ENCODE measurements around the gene USP34.
"Not testable (repeated sequence)": the region's sequence is repeated elsewhere in the genome, so short reads cannot be mapped to it uniquely, and the experiment has no call there.

The USP34 gene

GRCh38 chr2:61463769-61464475 is 7.0 kb downstream of the USP34 start:
- FAIRE-seq: peak; percentile 97

GRCh38 chr2:61461404-61461803 is 9.5 kb downstream of the USP34 start:
- FAIRE-seq: no peak

- no peak for FAIRE-seq
Measured at GRCh38 chr2:61460163-61460562, 10.7 kb downstream of the USP34 start.

- no peak for FAIRE-seq
Measured at GRCh38 chr2:61456746-61457420, 14.0 kb downstream of the USP34 start.

- no peak for FAIRE-seq
Measured at GRCh38 chr2:61456070-61456745, 14.7 kb downstream of the USP34 start.

- FAIRE-seq: not testable (repeated sequence)
Measured at GRCh38 chr2:61454972-61455371, 15.9 kb downstream of the USP34 start.

GRCh38 chr2:61454383-61454782 is 16.5 kb downstream of the USP34 start:
- no peak for FAIRE-seq

GRCh38 chr2:61452392-61452791 is 18.5 kb downstream of the USP34 start:
- no peak for FAIRE-seq

GRCh38 chr2:61451178-61451577 is 19.7 kb downstream of the USP34 start:
- FAIRE-seq: no peak

- no peak for FAIRE-seq
Measured at GRCh38 chr2:61450144-61450543, 20.7 kb downstream of the USP34 start.

GRCh38 chr2:61448229-61448628 is 22.7 kb downstream of the USP34 start:
- FAIRE-seq: no peak

- not testable (repeated sequence) for FAIRE-seq
Measured at GRCh38 chr2:61446971-61447370, 23.9 kb downstream of the USP34 start.

GRCh38 chr2:61443342-61444041 is 27.4 kb downstream of the USP34 start:
- no peak for FAIRE-seq

GRCh38 chr2:61439241-61440002 is 31.5 kb downstream of the USP34 start:
- no peak for FAIRE-seq

- no peak for FAIRE-seq
Measured at GRCh38 chr2:61438670-61439069, 32.2 kb downstream of the USP34 start.

- FAIRE-seq: no peak
Measured at GRCh38 chr2:61437170-61437569, 33.7 kb downstream of the USP34 start.

GRCh38 chr2:61436092-61436491 is 34.8 kb downstream of the USP34 start:
- FAIRE-seq: no peak

GRCh38 chr2:61435291-61435690 is 35.6 kb downstream of the USP34 start:
- FAIRE-seq: no peak

- FAIRE-seq: no peak
Measured at GRCh38 chr2:61434314-61434713, 36.6 kb downstream of the USP34 start.

- FAIRE-seq: no peak
Measured at GRCh38 chr2:61433606-61434005, 37.3 kb downstream of the USP34 start.

- no peak for FAIRE-seq
Measured at GRCh38 chr2:61432990-61433389, 37.9 kb downstream of the USP34 start.

- no peak for FAIRE-seq
Measured at GRCh38 chr2:61431345-61431744, 39.5 kb downstream of the USP34 start.
